Measurements from ENCODE around the gene DTHD1. TPM values are rescaled to one million over a fixed set of nuclear protein-coding genes. Genes with fewer than 3 reads are reported as not detected.

DTHD1 gene
- total RNA-seq, 4 donors from 2014 or later, result 0.21 to 0.32 TPM; not detected in 2

DNA sequence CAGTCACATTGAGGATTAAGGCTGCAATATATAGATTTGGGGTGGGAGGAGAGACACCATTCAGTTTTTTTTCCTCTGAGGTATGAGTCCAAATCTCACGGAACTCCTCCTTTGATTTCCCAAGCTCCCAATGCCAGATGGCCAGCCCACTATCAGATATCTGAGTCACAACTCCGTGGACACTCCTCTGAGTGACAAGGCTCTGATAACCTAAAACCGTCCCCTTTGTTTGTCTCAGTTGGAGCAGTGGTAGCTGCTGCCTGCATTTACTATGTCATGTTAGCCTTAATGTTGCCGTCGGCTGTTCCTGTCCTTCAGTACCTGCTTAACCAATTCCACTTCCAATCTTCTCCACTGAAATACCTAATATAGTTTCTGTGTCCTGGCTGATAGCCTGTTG lies 107.3 kb downstream of the DTHD1 start:
- H3K9me3 ChIP-seq, result no peaks in the 10 kb centered on the region
- WGBS, result 33% methylated on average over 5 of the region's 5 CpGs

DNA sequence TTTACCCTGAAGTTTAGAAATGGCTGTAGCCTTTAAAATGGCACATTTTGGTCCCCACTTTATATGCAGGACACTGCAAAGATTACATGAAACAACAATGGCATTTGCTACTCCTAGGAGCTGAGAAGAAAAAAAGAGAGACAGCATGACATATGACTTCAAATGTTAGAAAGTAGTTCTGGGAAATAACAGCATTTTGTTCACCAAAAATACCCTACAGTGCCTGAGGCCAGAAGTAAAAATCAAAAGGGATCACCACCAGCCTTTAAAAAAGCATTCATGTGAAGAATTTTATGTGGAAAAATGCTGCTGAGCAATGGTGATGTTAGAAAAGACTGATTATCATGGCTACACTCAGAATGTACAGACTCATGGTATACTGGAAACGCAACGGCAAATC lies 110.0 kb downstream of the DTHD1 start:
- Histone ChIP-seq H3K4me3 (no peak overlapping the region), H3K27ac (no peak overlapping the region), H3K9me3 (no peaks in the 10 kb centered on the region), H3K36me3 (no peaks in the 10 kb centered on the region), H3K4me1 (no peaks in the 10 kb centered on the region), H3K27me3 (no peaks in the 10 kb centered on the region)
- no peak for TF ChIP-seq POLR2A (IDR thresholded peaks at IDR 0.05)
- TF ChIP-seq, protein P1, sequence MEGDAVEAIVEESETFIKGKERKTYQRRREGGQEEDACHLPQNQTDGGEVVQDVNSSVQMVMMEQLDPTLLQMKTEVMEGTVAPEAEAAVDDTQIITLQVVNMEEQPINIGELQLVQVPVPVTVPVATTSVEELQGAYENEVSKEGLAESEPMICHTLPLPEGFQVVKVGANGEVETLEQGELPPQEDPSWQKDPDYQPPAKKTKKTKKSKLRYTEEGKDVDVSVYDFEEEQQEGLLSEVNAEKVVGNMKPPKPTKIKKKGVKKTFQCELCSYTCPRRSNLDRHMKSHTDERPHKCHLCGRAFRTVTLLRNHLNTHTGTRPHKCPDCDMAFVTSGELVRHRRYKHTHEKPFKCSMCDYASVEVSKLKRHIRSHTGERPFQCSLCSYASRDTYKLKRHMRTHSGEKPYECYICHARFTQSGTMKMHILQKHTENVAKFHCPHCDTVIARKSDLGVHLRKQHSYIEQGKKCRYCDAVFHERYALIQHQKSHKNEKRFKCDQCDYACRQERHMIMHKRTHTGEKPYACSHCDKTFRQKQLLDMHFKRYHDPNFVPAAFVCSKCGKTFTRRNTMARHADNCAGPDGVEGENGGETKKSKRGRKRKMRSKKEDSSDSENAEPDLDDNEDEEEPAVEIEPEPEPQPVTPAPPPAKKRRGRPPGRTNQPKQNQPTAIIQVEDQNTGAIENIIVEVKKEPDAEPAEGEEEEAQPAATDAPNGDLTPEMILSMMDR (IDR thresholded peaks at IDR 0.05), result no peak
- no peak for TF ChIP-seq EP300 (IDR thresholded peaks at IDR 0.05)
- TF ChIP-seq POLR2AphosphoS5 (IDR thresholded peaks at IDR 0.05), result no peak
- DNase-seq (ENCODE audit: low spot score in 2 of 2), result no peak
- 48% methylated on average over 2 of the region's 2 CpGs for WGBS

More for the DNA sequence above, 107.3 kb downstream of the DTHD1 start:
- no peaks in the 10 kb centered on the region for H3K27me3 ChIP-seq
- H3K4me1 ChIP-seq, result no peaks in the 10 kb centered on the region
- no peak overlapping the region for H3K27ac ChIP-seq
- TF ChIP-seq, protein P1 (IDR thresholded peaks at IDR 0.05), result no peak
- no peak for TF ChIP-seq EP300 (IDR thresholded peaks at IDR 0.05)
- no peak for TF ChIP-seq POLR2AphosphoS5 (IDR thresholded peaks at IDR 0.05)
- no peak for TF ChIP-seq POLR2A (IDR thresholded peaks at IDR 0.05)
- H3K36me3 ChIP-seq, result no peaks in the 10 kb centered on the region
- DNase-seq (ENCODE audit: low spot score in 2 of 2), result no peak
- no peak overlapping the region for H3K4me3 ChIP-seq

DNA sequence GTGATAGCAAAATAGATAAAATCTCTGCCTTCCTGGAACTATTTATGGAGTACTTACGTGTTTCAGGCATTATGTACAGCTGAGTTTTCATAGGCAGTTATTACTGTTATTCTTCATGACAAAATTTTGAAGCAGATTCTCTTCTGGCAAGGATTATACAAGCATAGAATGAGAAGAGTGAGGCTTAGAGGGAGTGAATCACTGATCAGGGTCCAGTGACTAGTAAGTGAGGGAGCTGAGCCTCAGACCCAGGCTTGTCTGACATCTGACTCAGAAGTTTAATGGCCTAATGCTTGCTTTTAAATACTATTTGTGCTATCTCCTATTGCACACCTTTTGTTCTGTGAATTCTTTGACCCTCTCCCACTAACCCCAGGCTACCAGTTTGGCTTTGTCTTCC lies 110.6 kb downstream of the DTHD1 start:
- Histone ChIP-seq H3K4me1 (no peaks in the 10 kb centered on the region), H3K27ac (no peak overlapping the region), H3K4me3 (no peak overlapping the region), H3K36me3 (no peaks in the 10 kb centered on the region), H3K27me3 (no peaks in the 10 kb centered on the region), H3K9me3 (no peaks in the 10 kb centered on the region)
- WGBS, result 31% methylated on average over 1 of the region's 1 CpG
- no peak for TF ChIP-seq EP300 (IDR thresholded peaks at IDR 0.05)
- no peak for TF ChIP-seq POLR2A (IDR thresholded peaks at IDR 0.05)
- TF ChIP-seq POLR2AphosphoS5 (IDR thresholded peaks at IDR 0.05), result no peak
- TF ChIP-seq, protein P1 (IDR thresholded peaks at IDR 0.05), result no peak
- no peak for DNase-seq (ENCODE audit: low spot score in 2 of 2)

DNA sequence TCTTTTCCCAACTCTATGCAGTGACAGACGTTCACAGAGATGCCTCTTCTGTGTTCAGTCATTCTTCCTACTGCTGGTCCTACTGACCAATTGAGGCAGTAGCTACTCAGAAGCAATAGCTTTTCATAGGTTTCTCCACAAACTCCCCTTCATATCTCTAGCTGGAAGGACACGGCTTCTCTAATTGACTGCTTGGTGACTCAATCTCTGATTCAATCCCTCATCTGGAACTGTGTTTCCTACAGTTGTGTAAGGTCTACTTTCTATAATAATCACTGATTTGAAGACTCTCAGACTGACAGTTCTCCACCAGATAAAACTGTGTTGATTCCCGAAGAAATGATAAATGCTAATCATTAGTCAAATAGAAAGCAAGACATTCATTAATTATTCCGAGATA lies 111.5 kb downstream of the DTHD1 start:
- no peaks in the 10 kb centered on the region for H3K9me3 ChIP-seq
- H3K4me3 ChIP-seq, result no peak overlapping the region
- TF ChIP-seq EP300 (IDR thresholded peaks at IDR 0.05) (no peak), POLR2AphosphoS5 (IDR thresholded peaks at IDR 0.05) (no peak), POLR2A (IDR thresholded peaks at IDR 0.05) (no peak)
- TF ChIP-seq, protein P1 (IDR thresholded peaks at IDR 0.05), result no peak
- no peak overlapping the region for H3K27ac ChIP-seq
- no peak for DNase-seq (ENCODE audit: low spot score in 2 of 2)
- no peaks in the 10 kb centered on the region for H3K27me3 ChIP-seq
- WGBS, result 87% methylated on average over 4 of the region's 4 CpGs
- no peaks in the 10 kb centered on the region for H3K36me3 ChIP-seq
- no peaks in the 10 kb centered on the region for H3K4me1 ChIP-seq

Other genes starting within 250 kb of the DTHD1 start
- 100 to 1,000 TPM in 3 of 4 donors, 10 to 100 TPM in 1; 88.2 to 203 (median 117) TPM for gene ARAP2, start 37.1 kb upstream of the DTHD1 start, total RNA-seq